DOHH2 (cell line): ENCODE results near the gene VWA5B1.

Experiments
- CTCF ChIP-seq: fragments of 200-600 bp; sonication (generic); IDR thresholded peaks from one replicate; pipeline ENCODE4 v1.5.1; 2014; ENCODE audit warnings: antibody characterized with exemption, mild to moderate bottlenecking, low read depth, low read length; ENCODE audit not compliant: poor library complexity, severe bottlenecking
- EZH2phosphoT487 ChIP-seq: fragments of 200-600 bp; sonication (generic); IDR thresholded peaks from 2 replicates; pipeline ENCODE4 v1.6.1; 2017; ENCODE audit warnings: borderline replicate concordance, mild to moderate bottlenecking, antibody characterized with exemption, low read length, moderate library complexity, mixed read lengths

DNA sequence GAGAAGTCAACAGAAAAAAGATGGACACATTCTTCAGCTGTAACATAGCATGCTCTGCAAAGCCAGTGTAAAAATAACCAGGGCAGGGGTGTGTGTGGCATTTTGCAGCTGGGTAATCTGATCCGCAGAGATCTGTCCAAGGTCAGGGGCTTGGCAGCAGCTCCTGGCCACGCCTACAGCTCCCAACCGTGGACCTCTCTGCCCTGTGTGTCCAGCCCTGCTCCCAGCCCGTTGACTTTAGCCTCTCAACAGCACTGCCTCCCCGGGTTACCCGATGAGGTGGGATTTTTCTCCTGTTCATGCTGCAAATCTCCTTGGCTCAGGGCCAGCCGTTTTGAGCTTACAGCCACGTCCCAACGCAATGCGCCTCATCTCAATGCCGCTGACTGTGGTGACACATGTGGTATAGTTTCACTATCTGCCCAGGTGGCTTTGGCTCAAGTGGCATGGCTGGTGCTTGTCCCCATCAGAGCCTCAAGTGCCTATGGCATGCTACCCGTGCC lies 68.1 kb downstream of the VWA5B1 start:
- TF ChIP-seq CTCF, result no peak
- TF ChIP-seq EZH2phosphoT487, result no peak
